T-helper 1 cell (primary cell): Measurements from ENCODE around the gene MPZL3.

Experiments
- DNase-seq, 5 donors: peaks; one replicate each; pipeline ENCODE4 v3.0.0-alpha.2; 2012 to 2020

The MPZL3 gene

GRCh38 chr11:118231461-118231860 is 20.7 kb downstream of the MPZL3 start:
- no peak for DNase-seq

- peak in 4 of 5 donors; percentile 31 to 53 (median 34) for DNase-seq
These were observed 22.1 kb downstream of the MPZL3 start for GRCh38 chr11:118230088-118230487.

- DNase-seq: no peak
These were observed 22.8 kb downstream of the MPZL3 start for GRCh38 chr11:118229274-118229847.

- DNase-seq: peak in 2 of 5 donors; percentile 13 to 84
These were observed 24.0 kb downstream of the MPZL3 start for GRCh38 chr11:118227865-118228785.

- DNase-seq: peak in 1 of 5 donors; percentile 74
These were observed 25.4 kb downstream of the MPZL3 start for GRCh38 chr11:118226781-118227180.

DNA sequence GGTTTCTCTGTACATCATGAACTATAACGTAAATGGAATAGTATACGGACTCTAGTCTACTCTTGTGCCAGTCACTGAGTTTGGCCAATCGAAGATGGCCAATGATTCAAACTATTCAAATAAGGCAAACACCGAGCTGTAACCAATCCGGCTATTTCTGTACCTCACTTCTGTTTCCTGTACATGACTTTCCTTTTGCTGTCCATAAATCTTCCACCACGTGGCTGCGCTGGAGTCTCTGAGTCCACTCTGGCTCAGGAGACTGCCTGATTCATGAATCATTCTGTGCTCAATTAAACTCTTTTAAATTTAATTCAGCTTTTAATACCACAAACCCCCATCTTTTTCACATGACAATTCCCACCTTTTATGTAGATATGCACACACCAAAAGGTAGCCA is 25.9 kb downstream of the MPZL3 start:
- no peak for DNase-seq

DNA sequence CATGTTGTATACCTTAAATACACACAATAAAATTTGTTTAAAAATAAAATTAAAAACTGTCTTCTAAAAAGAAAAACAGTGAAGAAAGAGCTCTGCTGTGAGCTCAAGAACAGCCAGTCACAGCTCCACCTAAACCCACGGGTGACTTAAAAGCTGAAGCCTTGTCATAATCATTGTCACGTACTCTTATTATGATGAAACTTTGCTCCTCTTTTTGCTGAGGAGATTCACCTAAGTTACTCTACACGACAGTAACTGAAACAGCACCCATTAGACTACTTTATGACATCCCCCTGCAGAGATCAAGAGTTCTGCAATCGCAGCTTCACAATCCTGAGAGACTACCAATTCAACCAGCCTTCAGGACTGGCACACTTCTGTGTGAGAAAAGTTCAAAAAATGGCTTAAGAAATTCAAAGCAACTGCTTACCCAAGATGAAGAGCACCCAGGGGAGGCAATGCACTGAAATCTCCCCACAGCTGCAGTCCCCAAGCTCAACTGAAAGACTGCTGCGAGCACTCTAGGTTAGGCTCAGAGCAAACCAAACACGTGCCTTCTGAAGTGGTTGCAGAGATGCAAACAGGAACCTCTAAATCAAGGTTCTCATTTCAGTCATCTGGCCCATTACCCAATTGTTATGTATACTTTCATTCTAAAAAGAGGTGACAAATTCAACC is 27.5 kb downstream of the MPZL3 start, which contains the start of gene JAML:
Gene JAML, minus strand, starts transcription at position 501 of the 678 bp plus-strand sequence. CDS start 10,145 bp downstream, outside the sequence.
- DNase-seq: peak in 4 of 5 donors; percentile 33 to 91 (median 54)

- DNase-seq: peak in 1 of 5 donors; percentile 60
These were observed 28.2 kb downstream of the MPZL3 start for GRCh38 chr11:118223992-118224391.

DNA sequence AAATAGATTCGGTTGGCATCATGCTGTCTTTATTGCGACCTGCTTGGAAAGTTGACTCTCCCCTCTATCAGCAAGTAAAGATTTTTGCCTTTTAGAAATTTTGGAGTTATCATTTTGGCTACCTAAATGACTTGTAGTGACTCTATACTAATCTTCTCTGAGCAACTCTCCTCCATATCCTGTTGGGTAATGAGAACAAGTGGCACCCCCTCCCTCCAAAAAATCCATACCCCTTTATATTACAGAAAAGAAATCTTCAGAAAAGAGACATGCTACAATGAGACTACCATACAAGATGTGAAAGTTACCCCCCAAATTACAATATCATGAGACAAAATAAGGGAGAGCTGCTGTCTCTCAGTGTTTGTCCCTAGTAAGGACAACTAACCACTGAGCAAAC is 28.6 kb downstream of the MPZL3 start:
- peak in 1 of 5 donors; percentile 52 for DNase-seq

DNA sequence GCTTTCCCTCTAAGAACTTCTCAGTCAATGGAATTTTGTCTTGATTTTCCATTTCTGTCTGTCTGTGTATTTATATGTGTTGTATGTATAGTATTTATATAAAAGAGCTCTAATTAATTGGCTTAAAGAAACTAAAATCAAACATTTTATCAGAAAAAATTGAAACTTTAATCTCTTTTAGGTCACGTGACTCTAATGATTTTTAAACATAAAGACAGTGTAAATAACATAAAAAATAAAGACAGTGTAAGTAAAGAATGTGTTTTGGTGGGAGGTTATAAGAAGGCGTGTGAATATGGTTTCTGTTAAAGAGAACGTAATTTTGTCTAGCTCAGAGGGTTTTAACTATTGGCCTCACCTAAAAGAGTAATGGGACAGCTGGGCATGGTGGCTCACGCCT is 29.7 kb downstream of the MPZL3 start:
- no peak for DNase-seq

DNA sequence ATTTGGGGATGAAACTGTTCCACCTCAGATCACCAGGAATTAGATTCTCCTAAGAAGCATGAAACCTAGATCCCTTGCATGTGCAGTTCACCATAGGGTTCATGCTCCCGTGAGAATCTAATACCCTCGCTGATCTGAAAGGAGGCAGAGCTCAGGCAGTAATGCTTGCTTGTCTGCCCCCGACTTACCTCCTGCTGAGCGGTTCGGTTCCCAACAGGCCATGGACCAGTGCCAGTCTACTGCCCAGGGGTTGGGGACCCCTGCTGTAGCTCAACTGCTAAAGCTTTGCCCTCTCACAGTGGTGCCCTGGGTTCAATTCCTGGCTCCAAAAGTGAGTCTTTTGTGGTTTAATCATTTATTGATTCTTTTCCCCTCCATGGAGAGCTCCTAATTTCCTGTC is 30.7 kb downstream of the MPZL3 start:
- DNase-seq: no peak

DNA sequence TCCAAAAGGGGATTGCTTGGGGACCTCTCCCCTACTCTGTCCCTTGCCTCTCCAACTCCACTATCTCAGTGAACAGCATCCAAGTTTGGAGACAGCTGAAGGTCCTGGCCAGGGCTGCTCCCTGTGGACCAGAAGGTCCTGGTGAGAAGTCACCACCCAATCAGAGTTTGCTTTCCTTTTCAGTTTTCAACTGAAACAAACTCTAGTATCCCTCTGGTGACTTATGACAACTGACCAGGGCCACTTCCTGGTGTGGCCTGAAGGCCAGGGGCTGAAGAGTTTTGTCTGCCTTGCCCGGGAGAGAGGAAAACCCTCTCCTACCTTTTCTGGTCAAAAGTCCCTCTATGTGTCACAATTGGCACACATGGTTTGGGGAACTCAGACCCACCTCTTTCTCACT is 32.4 kb downstream of the MPZL3 start:
- DNase-seq: no peak

DNA sequence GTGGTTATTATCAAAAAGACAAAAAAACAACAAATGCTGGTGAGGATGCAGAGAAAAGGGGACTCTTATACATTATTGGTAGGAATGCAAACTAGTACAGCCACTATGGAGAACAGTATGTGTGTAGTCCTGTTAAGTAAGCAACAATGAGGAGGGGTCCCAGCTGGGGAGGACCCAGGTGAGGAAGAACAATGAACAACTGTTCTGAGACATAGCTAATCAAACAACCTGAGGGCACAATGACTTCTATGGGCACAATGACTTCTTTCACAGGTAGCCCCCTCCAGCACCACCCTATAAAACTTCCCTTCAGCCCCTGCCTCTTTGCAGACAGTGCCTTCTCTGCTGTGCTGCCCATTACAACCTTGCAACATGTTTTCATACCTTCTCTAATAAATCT is 32.9 kb downstream of the MPZL3 start:
- DNase-seq: no peak

GRCh38 chr11:118217575-118217974 is 34.6 kb downstream of the MPZL3 start:
- DNase-seq: peak in 1 of 5 donors; percentile 67

GRCh38 chr11:118216621-118217481 is 35.3 kb downstream of the MPZL3 start:
- peak in 2 of 5 donors; percentile 19 to 72 for DNase-seq

GRCh38 chr11:118215765-118216164 is 36.4 kb downstream of the MPZL3 start:
- no peak for DNase-seq

DNA sequence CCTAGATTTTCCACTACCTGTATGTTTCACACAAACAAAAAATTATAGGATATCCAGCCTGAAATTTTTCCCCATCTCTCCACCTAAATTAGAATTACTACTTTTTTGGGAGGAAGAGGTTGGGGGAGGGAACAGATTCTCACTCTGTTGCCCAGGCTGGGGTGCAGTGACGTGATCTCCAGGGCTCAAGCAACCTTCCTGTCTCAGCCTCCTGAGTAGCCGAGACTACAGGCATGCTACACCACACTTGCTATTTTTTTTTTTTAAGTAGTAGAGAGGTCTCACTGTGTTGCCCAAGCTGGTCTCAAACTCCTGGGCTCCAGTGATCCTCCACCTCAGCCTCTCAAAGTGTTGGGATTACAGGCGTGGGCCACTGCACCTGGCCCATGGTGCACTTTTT is 36.9 kb downstream of the MPZL3 start:
- DNase-seq: peak in 1 of 5 donors; percentile 53

DNA sequence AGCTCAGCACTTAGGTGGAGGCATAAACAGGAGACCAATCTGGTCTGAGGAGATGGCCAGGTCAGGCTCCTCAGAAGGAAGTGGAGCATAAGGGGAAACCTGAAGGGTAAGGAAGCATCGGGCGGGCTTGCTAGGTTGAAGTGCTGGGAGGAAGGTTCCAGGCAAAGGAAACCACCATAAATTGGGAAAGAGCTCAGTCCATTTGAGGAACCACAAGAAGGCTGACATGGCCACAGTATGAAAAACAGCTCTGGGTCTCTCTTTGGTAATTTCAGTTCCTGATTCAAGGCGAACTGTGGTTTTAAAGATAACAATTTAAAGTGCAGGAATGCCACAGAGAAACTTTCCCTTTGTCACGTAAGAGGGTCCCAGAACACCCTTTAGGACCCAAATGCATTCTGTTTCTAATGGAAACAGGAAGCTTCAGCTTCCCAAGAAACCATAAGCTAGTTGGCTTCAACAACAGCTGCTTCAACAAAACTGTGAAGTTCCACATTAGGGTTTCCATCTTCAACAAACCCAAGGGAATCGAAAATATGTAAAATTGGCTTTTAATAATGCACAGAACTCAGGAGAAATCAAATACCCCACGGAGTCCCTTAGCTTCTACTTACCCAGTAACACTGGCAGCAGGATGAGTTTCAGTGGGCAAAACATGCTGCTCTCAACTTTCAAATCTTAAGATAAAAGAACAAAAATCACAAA is 37.8 kb downstream of the MPZL3 start:
- DNase-seq: no peak

DNA sequence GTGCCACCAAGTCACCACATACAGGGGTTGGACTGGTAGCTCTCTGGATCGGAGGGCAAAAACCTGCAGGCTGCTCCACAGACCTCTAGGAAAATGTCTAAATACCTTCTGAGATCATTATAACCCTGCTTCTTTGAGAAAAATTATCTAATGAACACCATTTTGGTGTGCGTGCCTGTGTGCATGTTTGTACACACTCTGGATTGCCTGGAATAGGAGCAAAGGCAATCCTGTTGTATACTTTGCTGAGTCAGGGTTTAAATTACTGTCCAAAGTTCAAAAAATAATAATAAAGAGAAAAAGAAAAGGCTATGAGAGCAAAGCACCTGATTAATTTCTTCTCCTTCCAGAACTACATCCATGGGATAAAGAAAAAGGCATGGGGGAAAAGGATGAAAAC is 38.4 kb downstream of the MPZL3 start:
- DNase-seq: no peak

GRCh38 chr11:118213201-118213600 is 39.0 kb downstream of the MPZL3 start:
- DNase-seq: no peak

- DNase-seq: no peak
These were observed 39.4 kb downstream of the MPZL3 start for GRCh38 chr11:118212781-118213191.
